ENCODE data around the gene TXNRD2.

TXNRD2 gene

GRCh38 chr22:19862619-19863246 lies 78.9 kb downstream of the TXNRD2 start:
- DNase-seq (ENCODE audit: low read depth), result no peak

- DNase-seq (ENCODE audit: low read depth), result no peak
Observed at GRCh38 chr22:19859861-19860510, 81.6 kb downstream of the TXNRD2 start.

GRCh38 chr22:19857382-19857781 lies 84.2 kb downstream of the TXNRD2 start:
- no peak for DNase-seq (ENCODE audit: low read depth)

GRCh38 chr22:19855504-19856409 lies 85.9 kb downstream of the TXNRD2 start:
- peak; percentile 60 for DNase-seq (ENCODE audit: low read depth)

- peak; percentile 95 for DNase-seq (ENCODE audit: low read depth)
Observed at GRCh38 chr22:19854778-19855503, 86.7 kb downstream of the TXNRD2 start, which contains the start of the genes GNB1L and RTL10. GNB1L (minus strand) TSS chr22:19854874; CDS start chr22:19821355, 33,519 bp downstream. RTL10 (minus strand) TSS chr22:19854874; CDS start chr22:19852261, 2,613 bp downstream.

- no peak for DNase-seq (ENCODE audit: low read depth)
Observed at GRCh38 chr22:19853879-19854777, 87.5 kb downstream of the TXNRD2 start.

GRCh38 chr22:19853058-19853878 lies 88.3 kb downstream of the TXNRD2 start:
- DNase-seq (ENCODE audit: low read depth), result no peak

GRCh38 chr22:19852177-19852781 lies 89.3 kb downstream of the TXNRD2 start:
- no peak for DNase-seq (ENCODE audit: low read depth)

GRCh38 chr22:19851291-19852176 lies 90.1 kb downstream of the TXNRD2 start:
- no peak for DNase-seq (ENCODE audit: low read depth)

- DNase-seq (ENCODE audit: low read depth), result no peak
Observed at GRCh38 chr22:19850763-19851109, 90.9 kb downstream of the TXNRD2 start.

GRCh38 chr22:19849835-19850762 lies 91.5 kb downstream of the TXNRD2 start:
- DNase-seq (ENCODE audit: low read depth), result no peak

GRCh38 chr22:19848298-19849224 lies 93.1 kb downstream of the TXNRD2 start:
- no peak for DNase-seq (ENCODE audit: low read depth)

- no peak for DNase-seq (ENCODE audit: low read depth)
Observed at GRCh38 chr22:19847345-19847632, 94.3 kb downstream of the TXNRD2 start.

GRCh38 chr22:19846620-19847344 lies 94.8 kb downstream of the TXNRD2 start:
- no peak for DNase-seq (ENCODE audit: low read depth)

GRCh38 chr22:19845054-19845722 lies 96.4 kb downstream of the TXNRD2 start:
- DNase-seq (ENCODE audit: low read depth), result no peak
